ENCODE measurements around the gene SOHLH1. TPM values are rescaled to one million over a fixed set of nuclear protein-coding genes. Genes with fewer than 3 reads are reported as not detected.

Gene SOHLH1
- total RNA-seq, 1 donor: not detected

- Histone ChIP-seq H3K79me2 (ENCODE audit: insufficient read depth, low read length) (no peaks in the 10 kb centered on the region), H3K4me2 (ENCODE audit: insufficient read depth, low read length) (no peak overlapping the region), H3K27ac (ENCODE audit: low read depth, low read length) (no peak overlapping the region), H4K20me1 (ENCODE audit: insufficient read depth, low read length) (no peaks in the 10 kb centered on the region), H3K27me3 (ENCODE audit: insufficient read depth, low read length) (no peaks in the 10 kb centered on the region), H3K4me1 (ENCODE audit: insufficient read depth, low read length) (no peaks in the 10 kb centered on the region), H3K4me3 (ENCODE audit: insufficient read depth, low read length) (no peak overlapping the region), H2AFZ (ENCODE audit: low read length) (no peak overlapping the region), H3K9me3 (ENCODE audit: low read depth, low read length) (no peaks in the 10 kb centered on the region), H3K36me3 (ENCODE audit: insufficient read depth, low read length) (no peaks in the 10 kb centered on the region)
- DNase-seq (ENCODE audit: insufficient read length, low spot score, missing footprints): no peak
- no peak for TF ChIP-seq CTCF (IDR thresholded peaks at IDR 0.05; ENCODE audit: extremely low read depth, low read depth, low read length)
Measured at GRCh38 chr9:135655317-135655716, 44.0 kb downstream of the SOHLH1 start.

DNA sequence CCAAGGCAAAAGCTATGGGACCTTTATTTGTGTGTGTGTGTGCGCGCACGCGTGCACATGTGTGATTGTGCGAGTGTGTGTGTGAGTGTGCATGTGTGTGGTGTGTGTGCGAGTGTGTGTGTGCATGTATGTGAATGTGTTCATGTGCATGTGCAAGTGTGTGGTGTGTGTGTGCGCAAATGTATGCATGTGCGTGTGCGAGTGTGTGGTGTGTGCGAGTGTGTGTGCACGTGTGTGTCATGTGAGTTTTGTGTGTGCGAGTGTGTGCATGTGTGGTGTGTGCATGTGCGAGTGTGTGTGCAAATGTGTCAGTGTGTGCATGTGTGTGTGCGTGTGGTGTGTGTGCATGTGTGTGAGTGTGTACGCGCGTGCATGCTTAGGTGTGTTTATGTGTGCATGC, 48.9 kb downstream of the SOHLH1 start:
- TF ChIP-seq CTCF (IDR thresholded peaks at IDR 0.05; ENCODE audit: extremely low read depth, low read depth, low read length): no peak
- H3K27ac ChIP-seq (ENCODE audit: low read depth, low read length): no peak overlapping the region
- H3K27me3 ChIP-seq (ENCODE audit: insufficient read depth, low read length): no peaks in the 10 kb centered on the region
- H4K20me1 ChIP-seq (ENCODE audit: insufficient read depth, low read length): no peaks in the 10 kb centered on the region
- no peak for DNase-seq (ENCODE audit: insufficient read length, low spot score, missing footprints)
- no peaks in the 10 kb centered on the region for H3K4me1 ChIP-seq (ENCODE audit: insufficient read depth, low read length)
- H3K36me3 ChIP-seq (ENCODE audit: insufficient read depth, low read length): no peaks in the 10 kb centered on the region
- peaks cover 4% of the 10 kb centered on the region for H3K9me3 ChIP-seq (ENCODE audit: low read depth, low read length)
- no peak overlapping the region for H3K4me2 ChIP-seq (ENCODE audit: insufficient read depth, low read length)
- no peaks in the 10 kb centered on the region for H3K79me2 ChIP-seq (ENCODE audit: insufficient read depth, low read length)
- H2AFZ ChIP-seq (ENCODE audit: low read length): no peak overlapping the region
- no peak overlapping the region for H3K4me3 ChIP-seq (ENCODE audit: insufficient read depth, low read length)

- TF ChIP-seq CTCF (IDR thresholded peaks at IDR 0.05; ENCODE audit: extremely low read depth, low read depth, low read length): no peak
- Histone ChIP-seq H3K27ac (ENCODE audit: low read depth, low read length) (no peak overlapping the region), H3K4me1 (ENCODE audit: insufficient read depth, low read length) (no peaks in the 10 kb centered on the region), H3K9me3 (ENCODE audit: low read depth, low read length) (peaks cover 4% of the 10 kb centered on the region), H2AFZ (ENCODE audit: low read length) (no peak overlapping the region), H3K36me3 (ENCODE audit: insufficient read depth, low read length) (no peaks in the 10 kb centered on the region), H3K4me3 (ENCODE audit: insufficient read depth, low read length) (no peak overlapping the region), H3K27me3 (ENCODE audit: insufficient read depth, low read length) (no peaks in the 10 kb centered on the region), H3K4me2 (ENCODE audit: insufficient read depth, low read length) (no peak overlapping the region), H3K79me2 (ENCODE audit: insufficient read depth, low read length) (no peaks in the 10 kb centered on the region), H4K20me1 (ENCODE audit: insufficient read depth, low read length) (no peaks in the 10 kb centered on the region)
- DNase-seq (ENCODE audit: insufficient read length, low spot score, missing footprints): no peak
Measured at GRCh38 chr9:135649508-135649907, 49.8 kb downstream of the SOHLH1 start.

DNA sequence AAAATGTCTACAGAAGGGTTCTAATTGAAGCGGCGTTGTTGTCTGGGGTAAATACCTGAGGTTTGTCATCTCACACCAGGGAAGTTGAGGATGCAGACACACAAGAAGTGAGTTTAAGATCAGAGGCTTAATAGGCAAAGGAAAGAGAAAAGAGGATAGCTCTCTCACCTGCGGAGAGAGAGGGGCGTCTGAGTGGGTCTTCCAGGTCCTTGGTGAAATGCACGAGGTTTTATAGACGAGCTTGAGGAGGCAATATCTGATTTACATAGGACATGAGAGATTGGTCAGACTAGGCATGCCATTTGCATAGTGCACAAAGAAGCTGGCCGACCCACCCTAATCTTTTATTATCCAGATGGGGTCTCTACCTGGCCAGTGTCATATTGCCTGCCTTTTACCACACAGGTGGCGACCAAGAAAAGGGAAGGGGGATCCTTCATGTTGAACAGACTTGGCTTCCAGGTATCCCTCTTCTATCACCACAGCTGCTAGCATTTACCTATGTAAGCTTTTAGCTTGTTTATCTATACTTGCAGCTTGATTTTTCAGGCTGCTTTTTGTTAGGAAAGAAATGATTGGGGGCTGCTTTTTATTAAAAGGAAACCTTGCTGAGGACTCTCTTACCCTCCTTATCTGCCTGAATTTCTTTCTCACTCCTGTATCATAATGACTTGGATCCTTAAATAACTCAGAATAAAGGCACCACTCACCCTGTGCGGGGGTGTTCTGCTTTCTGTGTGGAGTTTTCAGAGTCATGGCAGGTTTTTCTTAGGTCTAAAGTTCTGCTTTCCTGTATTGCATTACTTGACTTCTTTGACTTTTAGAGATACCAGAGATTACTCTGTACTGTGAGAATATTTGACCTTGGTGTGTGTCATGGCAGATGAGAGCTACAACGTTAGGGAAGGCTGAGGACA, 50.5 kb downstream of the SOHLH1 start:
- H3K27ac ChIP-seq (ENCODE audit: low read depth, low read length): no peak overlapping the region
- no peak for DNase-seq (ENCODE audit: insufficient read length, low spot score, missing footprints)
- no peaks in the 10 kb centered on the region for H3K4me1 ChIP-seq (ENCODE audit: insufficient read depth, low read length)
- no peaks in the 10 kb centered on the region for H3K27me3 ChIP-seq (ENCODE audit: insufficient read depth, low read length)
- no peak overlapping the region for H3K4me2 ChIP-seq (ENCODE audit: insufficient read depth, low read length)
- H4K20me1 ChIP-seq (ENCODE audit: insufficient read depth, low read length): no peaks in the 10 kb centered on the region
- no peak for TF ChIP-seq CTCF (IDR thresholded peaks at IDR 0.05; ENCODE audit: extremely low read depth, low read depth, low read length)
- H3K4me3 ChIP-seq (ENCODE audit: insufficient read depth, low read length): no peak overlapping the region
- no peaks in the 10 kb centered on the region for H3K79me2 ChIP-seq (ENCODE audit: insufficient read depth, low read length)
- no peaks in the 10 kb centered on the region for H3K36me3 ChIP-seq (ENCODE audit: insufficient read depth, low read length)
- H3K9me3 ChIP-seq (ENCODE audit: low read depth, low read length): peaks cover 6% of the 10 kb centered on the region
- no peak overlapping the region for H2AFZ ChIP-seq (ENCODE audit: low read length)
